ENCODE results near the gene IL24. TPM values are rescaled to one million over a fixed set of nuclear protein-coding genes. Genes with fewer than 3 reads are reported as not detected.

The IL24 gene
- polyA plus RNA-seq, 1 of the 3 experiments (the other 2 are of a cell fraction), result 0.03 TPM

DNA sequence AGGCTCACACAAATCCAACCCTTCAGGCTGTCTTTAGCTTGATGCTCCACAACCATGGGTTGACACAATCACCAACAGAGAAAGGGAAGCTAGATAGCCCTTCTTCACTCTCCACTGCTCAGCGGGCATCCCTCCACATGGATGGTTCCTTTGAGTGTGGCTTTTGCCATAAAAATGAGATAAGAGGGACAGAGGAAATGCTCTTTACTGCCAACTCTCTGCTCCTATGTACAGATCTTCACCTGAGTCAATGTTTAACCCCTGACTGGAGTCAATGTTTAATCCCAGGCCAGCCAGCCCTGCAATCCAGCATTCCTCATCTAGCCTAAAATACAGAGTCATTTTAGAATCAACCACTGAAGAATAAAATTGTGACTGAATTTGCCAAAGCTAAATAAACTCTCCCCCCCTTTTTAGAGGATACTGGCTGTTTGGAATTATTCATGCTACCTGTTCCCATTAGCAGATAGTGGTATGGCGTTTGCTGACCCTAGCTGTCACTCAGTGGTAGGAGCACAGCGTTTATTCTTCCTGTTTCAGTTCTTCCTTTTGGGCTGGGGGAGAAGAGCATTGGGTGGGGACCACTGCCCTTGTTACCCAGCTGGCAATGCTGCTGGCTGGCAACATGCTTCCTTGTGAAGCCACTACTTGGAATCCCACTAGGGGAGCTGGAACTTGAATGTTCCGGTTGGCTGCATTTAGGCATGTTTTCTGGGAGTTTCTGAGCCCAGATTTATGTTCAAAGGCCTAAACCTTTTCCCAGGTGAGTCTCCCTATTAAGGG is 54.3 kb downstream of the IL24 start (continued):
- TF ChIP-seq CHD2 (IDR thresholded peaks at IDR 0.05; ENCODE audit: low read length, partially characterized antibody), result no peak

DNA sequence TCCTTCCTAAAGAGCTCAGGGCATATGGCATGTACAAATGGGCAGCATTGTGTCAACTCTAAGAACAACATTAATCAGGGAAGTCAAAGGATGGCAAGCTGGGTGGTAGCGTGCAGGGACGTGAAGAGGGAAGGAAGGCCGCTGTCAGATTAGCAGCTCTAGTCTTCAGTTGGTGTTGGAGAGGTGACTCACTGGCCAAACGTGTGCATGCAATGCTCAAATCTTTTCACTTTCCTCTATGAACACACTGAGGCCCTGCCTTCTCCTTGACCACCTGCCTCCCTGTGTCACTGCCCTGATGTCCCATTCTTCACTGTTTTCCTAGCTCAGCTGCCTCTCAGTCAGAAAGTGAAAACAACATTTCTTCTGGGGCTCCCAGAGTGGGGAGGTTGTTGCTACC is 54.9 kb downstream of the IL24 start:
- Histone ChIP-seq H3K79me2 (ENCODE audit: insufficient read depth) (no peaks in the 10 kb centered on the region), H2AFZ (ENCODE audit: low read depth) (no peak overlapping the region), H3F3A (replicated peaks; ENCODE audit: insufficient read depth) (no peaks in the 10 kb centered on the region), H3K4me1 (ENCODE audit: control insufficient read depth in 1 of 2, insufficient read depth in 2 of 2, low read depth in 1 of 2, low read length in 1 of 2) (no peaks in the 10 kb centered on the region), H4K20me1 (ENCODE audit: insufficient read depth) (no peaks in the 10 kb centered on the region), H3K9me3 (no peaks in the 10 kb centered on the region), H3K27me3 (ENCODE audit: insufficient read depth) (peaks cover 13% of the 10 kb centered on the region; the same call in 1 of the 2 replicates), H3K9me2 (no peaks in the 10 kb centered on the region), H3K9ac (no peak overlapping the region), H3K4me2 (no peak overlapping the region), H3K27ac (ENCODE audit: low read depth in 2 of 2, low read length in 1 of 2) (no peak overlapping the region), H3K36me3 (replicated peaks in 1 of 2; ENCODE audit: control insufficient read depth in 1 of 2, insufficient read depth in 2 of 2, low read length in 1 of 2) (no peaks in the 10 kb centered on the region), H3K4me3 (ENCODE audit: low read depth in 2 of 2, low read length in 1 of 2) (no peak overlapping the region)
- WGBS (ENCODE audit: low lambda C conversion rate), result 43% methylated on average over 4 of the region's 4 CpGs
- no peak for TF ChIP-seq NRF1 (IDR thresholded peaks at IDR 0.05; ENCODE audit: low read depth, low read length)
- DNase-seq, result no peak
- POLR2A ChIA-PET, result no interaction called here
- CTCF ChIA-PET, result interaction anchor here (0.9 to 1.6 kb wide), 5 partner anchors 19 to 218 kb away, joined by 3 to 5 read pairs (median 4); no protein-coding TSS in a partner anchor

DNA sequence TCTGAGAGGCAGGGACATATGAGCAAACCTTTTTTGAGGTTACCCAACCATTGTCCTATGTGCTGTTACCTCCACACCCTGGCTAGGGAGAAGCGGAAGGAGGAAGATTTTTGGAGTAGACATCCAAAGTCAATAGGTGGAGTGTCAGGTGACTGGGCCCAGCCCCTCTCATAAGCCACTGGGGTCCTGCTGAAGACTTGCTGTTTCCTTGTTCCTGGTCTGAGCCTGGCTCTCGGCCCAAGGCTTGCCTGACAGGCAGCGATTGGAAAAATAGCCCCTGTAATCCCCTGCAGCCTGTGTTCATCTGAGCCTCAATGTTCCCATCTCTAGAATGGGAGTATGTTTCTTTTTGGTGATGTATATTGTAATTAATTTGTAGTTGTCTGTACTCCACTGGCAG is 55.9 kb downstream of the IL24 start:
- Histone ChIP-seq H3K27me3 (ENCODE audit: insufficient read depth) (peaks cover 16% of the 10 kb centered on the region; the same call in 1 of the 2 replicates), H3K4me3 (ENCODE audit: low read depth in 2 of 2, low read length in 1 of 2) (no peak overlapping the region), H3K9ac (no peak overlapping the region), H4K20me1 (ENCODE audit: insufficient read depth) (no peaks in the 10 kb centered on the region), H2AFZ (ENCODE audit: low read depth) (no peak overlapping the region), H3K79me2 (ENCODE audit: insufficient read depth) (no peaks in the 10 kb centered on the region), H3K9me3 (no peaks in the 10 kb centered on the region), H3K27ac (ENCODE audit: low read depth in 2 of 2, low read length in 1 of 2) (no peak overlapping the region), H3K9me2 (no peaks in the 10 kb centered on the region), H3F3A (replicated peaks; ENCODE audit: insufficient read depth) (no peaks in the 10 kb centered on the region), H3K4me2 (no peak overlapping the region), H3K4me1 (ENCODE audit: control insufficient read depth in 1 of 2, insufficient read depth in 2 of 2, low read depth in 1 of 2, low read length in 1 of 2) (no peaks in the 10 kb centered on the region), H3K36me3 (replicated peaks in 1 of 2; ENCODE audit: control insufficient read depth in 1 of 2, insufficient read depth in 2 of 2, low read length in 1 of 2) (no peaks in the 10 kb centered on the region)
- CTCF ChIA-PET, result interaction anchor here (1.0 to 1.6 kb wide), 2 partner anchors 29 to 219 kb away, joined by 4 to 5 read pairs; no protein-coding TSS in a partner anchor
- DNase-seq, result no peak
- POLR2A ChIA-PET, result no interaction called here
- 37% methylated on average over 3 of the region's 3 CpGs for WGBS (ENCODE audit: low lambda C conversion rate)
- TF ChIP-seq, protein P1, sequence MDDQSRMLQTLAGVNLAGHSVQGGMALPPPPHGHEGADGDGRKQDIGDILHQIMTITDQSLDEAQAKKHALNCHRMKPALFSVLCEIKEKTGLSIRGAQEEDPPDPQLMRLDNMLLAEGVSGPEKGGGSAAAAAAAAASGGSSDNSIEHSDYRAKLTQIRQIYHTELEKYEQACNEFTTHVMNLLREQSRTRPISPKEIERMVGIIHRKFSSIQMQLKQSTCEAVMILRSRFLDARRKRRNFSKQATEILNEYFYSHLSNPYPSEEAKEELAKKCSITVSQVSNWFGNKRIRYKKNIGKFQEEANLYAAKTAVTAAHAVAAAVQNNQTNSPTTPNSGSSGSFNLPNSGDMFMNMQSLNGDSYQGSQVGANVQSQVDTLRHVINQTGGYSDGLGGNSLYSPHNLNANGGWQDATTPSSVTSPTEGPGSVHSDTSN (IDR thresholded peaks at IDR 0.05), result no peak
- TF ChIP-seq EP300 (IDR thresholded peaks at IDR 0.05; ENCODE audit: borderline replicate concordance in 1 of 2, low read depth in 1 of 2, low read length in 1 of 2), result no peak
- no peak for TF ChIP-seq SIN3A (IDR thresholded peaks at IDR 0.05; ENCODE audit: borderline replicate concordance, low read depth, low read length)
- no peak for TF ChIP-seq RAD21 (IDR thresholded peaks at IDR 0.05; ENCODE audit: low read length)
- TF ChIP-seq, protein P2, sequence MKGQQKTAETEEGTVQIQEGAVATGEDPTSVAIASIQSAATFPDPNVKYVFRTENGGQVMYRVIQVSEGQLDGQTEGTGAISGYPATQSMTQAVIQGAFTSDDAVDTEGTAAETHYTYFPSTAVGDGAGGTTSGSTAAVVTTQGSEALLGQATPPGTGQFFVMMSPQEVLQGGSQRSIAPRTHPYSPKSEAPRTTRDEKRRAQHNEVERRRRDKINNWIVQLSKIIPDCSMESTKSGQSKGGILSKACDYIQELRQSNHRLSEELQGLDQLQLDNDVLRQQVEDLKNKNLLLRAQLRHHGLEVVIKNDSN (IDR thresholded peaks at IDR 0.05; ENCODE audit: borderline replicate concordance, low read depth), result no peak
- no peak for TF ChIP-seq GABPA (IDR thresholded peaks at IDR 0.05; ENCODE audit: low read depth)
- TF ChIP-seq, protein P3, sequence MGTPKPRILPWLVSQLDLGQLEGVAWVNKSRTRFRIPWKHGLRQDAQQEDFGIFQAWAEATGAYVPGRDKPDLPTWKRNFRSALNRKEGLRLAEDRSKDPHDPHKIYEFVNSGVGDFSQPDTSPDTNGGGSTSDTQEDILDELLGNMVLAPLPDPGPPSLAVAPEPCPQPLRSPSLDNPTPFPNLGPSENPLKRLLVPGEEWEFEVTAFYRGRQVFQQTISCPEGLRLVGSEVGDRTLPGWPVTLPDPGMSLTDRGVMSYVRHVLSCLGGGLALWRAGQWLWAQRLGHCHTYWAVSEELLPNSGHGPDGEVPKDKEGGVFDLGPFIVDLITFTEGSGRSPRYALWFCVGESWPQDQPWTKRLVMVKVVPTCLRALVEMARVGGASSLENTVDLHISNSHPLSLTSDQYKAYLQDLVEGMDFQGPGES (IDR thresholded peaks at IDR 0.05; ENCODE audit: low read depth, low read length), result no peak
- TF ChIP-seq YY1 (IDR thresholded peaks at IDR 0.05; ENCODE audit: low read depth), result no peak
- no peak for TF ChIP-seq GATA2 (CRISPR knock-in tag; IDR thresholded peaks at IDR 0.05)
- TF ChIP-seq TEAD4 (IDR thresholded peaks at IDR 0.05; ENCODE audit: borderline replicate concordance, insufficient read depth), result no peak
- no peak for TF ChIP-seq NRF1 (IDR thresholded peaks at IDR 0.05; ENCODE audit: low read depth, low read length)
- TF ChIP-seq, protein P4, sequence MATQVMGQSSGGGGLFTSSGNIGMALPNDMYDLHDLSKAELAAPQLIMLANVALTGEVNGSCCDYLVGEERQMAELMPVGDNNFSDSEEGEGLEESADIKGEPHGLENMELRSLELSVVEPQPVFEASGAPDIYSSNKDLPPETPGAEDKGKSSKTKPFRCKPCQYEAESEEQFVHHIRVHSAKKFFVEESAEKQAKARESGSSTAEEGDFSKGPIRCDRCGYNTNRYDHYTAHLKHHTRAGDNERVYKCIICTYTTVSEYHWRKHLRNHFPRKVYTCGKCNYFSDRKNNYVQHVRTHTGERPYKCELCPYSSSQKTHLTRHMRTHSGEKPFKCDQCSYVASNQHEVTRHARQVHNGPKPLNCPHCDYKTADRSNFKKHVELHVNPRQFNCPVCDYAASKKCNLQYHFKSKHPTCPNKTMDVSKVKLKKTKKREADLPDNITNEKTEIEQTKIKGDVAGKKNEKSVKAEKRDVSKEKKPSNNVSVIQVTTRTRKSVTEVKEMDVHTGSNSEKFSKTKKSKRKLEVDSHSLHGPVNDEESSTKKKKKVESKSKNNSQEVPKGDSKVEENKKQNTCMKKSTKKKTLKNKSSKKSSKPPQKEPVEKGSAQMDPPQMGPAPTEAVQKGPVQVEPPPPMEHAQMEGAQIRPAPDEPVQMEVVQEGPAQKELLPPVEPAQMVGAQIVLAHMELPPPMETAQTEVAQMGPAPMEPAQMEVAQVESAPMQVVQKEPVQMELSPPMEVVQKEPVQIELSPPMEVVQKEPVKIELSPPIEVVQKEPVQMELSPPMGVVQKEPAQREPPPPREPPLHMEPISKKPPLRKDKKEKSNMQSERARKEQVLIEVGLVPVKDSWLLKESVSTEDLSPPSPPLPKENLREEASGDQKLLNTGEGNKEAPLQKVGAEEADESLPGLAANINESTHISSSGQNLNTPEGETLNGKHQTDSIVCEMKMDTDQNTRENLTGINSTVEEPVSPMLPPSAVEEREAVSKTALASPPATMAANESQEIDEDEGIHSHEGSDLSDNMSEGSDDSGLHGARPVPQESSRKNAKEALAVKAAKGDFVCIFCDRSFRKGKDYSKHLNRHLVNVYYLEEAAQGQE (IDR thresholded peaks at IDR 0.05; ENCODE audit: low read depth, low read length), result no peak
- TF ChIP-seq, protein P5, sequence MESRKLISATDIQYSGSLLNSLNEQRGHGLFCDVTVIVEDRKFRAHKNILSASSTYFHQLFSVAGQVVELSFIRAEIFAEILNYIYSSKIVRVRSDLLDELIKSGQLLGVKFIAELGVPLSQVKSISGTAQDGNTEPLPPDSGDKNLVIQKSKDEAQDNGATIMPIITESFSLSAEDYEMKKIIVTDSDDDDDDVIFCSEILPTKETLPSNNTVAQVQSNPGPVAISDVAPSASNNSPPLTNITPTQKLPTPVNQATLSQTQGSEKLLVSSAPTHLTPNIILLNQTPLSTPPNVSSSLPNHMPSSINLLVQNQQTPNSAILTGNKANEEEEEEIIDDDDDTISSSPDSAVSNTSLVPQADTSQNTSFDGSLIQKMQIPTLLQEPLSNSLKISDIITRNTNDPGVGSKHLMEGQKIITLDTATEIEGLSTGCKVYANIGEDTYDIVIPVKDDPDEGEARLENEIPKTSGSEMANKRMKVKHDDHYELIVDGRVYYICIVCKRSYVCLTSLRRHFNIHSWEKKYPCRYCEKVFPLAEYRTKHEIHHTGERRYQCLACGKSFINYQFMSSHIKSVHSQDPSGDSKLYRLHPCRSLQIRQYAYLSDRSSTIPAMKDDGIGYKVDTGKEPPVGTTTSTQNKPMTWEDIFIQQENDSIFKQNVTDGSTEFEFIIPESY (IDR thresholded peaks at IDR 0.05; ENCODE audit: borderline replicate concordance, low read depth), result no peak

Measured in SK-N-SH (cell line).